Hematopoietic multipotent progenitor cell treated with erythropoietin and hydrocortisone succinate and interleukin-3 and kit ligand, for 4 days (in vitro differentiated cells): ENCODE measurements around the gene ARL4C.
"Not testable (repeated sequence)": the region's sequence is repeated elsewhere in the genome, so short reads cannot be mapped to it uniquely, and the experiment has no call there.

Experiments
- DNase-seq: peaks from one replicate; pipeline ENCODE4 v3.0.0-alpha.2; 2015

The ARL4C gene

GRCh38 chr2:234469972-234470371 is 26.9 kb downstream of the ARL4C start:
- no peak for DNase-seq

DNA sequence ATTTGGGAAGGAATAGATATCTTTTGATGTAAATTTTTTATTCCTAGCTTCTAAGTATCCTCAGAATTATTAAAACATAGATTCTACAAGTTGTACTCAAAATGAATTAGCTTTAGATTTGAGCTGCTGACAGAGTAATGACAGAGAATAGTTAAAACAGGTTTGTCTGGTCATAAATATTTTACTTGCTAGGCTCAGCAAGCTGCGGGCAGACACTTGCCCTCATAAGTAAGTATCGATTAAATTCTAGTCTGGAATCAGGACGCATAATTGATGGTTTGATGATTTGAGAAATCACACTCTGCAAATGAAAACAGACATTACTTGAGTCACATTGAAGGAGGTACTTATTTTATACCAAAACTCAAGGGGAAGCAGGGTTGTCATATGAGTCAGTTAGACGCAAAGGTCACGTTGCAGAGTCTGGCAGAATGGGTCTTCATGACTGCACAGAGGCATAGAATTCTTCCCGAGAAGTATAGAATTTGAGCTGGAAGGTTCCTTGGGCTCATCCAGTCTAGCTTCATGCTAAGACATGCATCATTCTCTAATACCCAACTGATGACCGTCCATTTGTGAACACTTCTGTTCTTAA is 27.5 kb downstream of the ARL4C start:
- DNase-seq, result no peak

GRCh38 chr2:234468503-234468902 is 28.4 kb downstream of the ARL4C start:
- DNase-seq, result no peak

- DNase-seq, result no peak
Observed at GRCh38 chr2:234467289-234467688, 29.6 kb downstream of the ARL4C start.

DNA sequence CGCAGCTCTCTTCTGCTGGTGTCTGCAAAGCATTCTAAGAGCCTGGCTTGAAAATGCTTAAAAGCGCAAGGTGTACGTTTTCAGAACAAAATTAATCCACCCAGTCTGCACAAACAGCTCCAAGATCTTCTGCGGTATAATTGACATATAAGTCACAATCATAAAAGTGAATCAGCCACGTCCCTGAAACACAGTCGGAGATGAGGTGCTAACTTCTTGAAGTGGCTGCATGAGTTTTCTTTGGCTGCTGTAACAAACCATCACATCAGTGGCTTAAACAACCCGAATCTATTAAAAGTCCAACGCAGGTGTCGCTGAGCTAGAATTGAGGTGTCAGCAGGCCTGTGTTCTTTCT is 32.6 kb downstream of the ARL4C start:
- DNase-seq, result no peak

- DNase-seq, result no peak
Observed at GRCh38 chr2:234463626-234464290, 33.1 kb downstream of the ARL4C start.

- no peak for DNase-seq
Observed at GRCh38 chr2:234462218-234462992, 34.5 kb downstream of the ARL4C start.

DNA sequence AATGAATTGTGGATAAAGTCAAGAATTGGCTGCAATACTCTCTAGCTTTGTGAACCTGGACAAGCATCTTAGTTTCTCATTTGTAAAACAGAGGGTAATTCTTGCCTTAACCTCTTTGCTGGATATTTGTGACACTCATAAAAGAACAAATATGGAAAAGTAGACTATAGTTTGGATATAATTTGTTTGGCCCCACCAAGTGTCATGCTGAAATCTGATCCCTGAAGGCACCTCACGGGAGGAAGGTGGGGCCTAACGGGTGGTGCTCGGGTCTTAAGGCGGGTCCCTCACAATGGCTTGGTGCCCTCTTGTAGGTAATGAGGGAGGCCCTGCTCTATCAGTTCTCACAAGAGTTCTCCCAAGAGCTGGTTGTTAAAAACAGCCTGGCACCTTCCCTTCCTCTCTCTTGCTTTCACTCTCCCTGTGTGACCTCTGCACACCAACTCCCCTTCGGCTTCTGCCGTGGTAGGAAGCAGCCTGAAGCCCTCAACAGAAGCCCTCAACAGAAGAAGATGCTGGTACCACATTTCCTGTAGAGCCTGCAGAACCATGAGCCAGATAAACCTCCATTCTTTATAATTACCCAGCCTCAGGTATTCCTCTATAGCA is 37.4 kb downstream of the ARL4C start:
- no peak for DNase-seq

GRCh38 chr2:234458466-234458865 is 38.4 kb downstream of the ARL4C start:
- no peak for DNase-seq

DNA sequence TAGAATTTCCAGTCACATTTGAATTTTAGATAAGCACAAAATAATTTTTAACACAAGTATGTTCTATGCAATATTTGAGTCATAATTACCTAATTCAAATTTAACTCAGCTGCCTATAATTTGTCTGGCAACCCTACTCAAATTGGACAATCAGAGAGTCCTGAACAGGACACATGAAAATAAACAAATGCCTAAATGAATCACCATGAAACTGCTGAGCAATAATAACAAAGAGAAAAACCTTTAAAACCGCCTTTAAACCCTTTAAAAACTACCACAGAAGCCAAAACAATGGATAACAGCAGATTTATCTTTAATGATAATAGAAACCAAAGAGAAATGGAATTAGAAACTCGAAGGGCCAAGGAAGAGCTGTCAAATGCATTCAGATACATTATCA is 39.5 kb downstream of the ARL4C start:
- no peak for DNase-seq

- DNase-seq, result not testable (repeated sequence)
Observed at GRCh38 chr2:234455246-234455645, 41.6 kb downstream of the ARL4C start.

- no peak for DNase-seq
Observed at GRCh38 chr2:234454433-234454832, 42.4 kb downstream of the ARL4C start.

GRCh38 chr2:234453216-234453615 is 43.7 kb downstream of the ARL4C start:
- no peak for DNase-seq

DNA sequence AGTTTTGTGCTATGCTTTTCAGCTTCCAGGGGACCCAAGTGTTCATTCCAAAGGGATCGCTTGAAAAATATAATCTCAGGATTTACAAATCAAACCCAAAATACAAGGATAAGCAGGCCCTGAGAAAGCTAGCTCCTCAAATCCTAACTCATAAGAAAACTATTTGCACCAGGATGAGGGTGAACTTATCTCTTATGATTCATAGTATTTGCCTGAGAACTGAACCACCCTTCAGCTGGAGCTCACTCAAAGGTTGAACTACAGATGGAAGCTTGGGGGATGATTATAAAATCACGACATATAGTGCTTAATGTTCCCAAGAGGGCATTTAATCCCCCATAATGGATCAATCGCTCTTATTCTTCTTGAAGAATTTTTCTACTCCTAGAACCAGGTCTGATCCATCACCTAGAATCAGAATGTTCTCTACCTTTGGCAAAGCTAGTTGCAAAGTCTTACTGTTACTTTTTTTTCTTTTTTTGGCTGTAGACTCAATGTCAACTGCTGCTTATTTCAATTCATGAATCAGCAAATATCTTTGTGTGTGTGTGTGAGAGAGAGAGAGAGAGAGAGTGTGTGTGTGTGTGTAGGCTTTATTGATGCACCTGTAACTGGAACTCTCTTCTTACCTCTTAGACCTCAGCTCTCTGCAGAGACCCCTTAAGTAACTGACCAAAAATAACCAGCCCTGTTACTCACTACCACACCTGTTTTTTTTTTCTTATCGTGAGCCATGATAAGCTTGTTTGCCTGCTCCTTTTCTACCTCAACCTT is 44.8 kb downstream of the ARL4C start:
- DNase-seq, result no peak

GRCh38 chr2:234451242-234451641 is 45.6 kb downstream of the ARL4C start:
- DNase-seq, result no peak

GRCh38 chr2:234450431-234451124 is 46.3 kb downstream of the ARL4C start:
- DNase-seq, result no peak

DNA sequence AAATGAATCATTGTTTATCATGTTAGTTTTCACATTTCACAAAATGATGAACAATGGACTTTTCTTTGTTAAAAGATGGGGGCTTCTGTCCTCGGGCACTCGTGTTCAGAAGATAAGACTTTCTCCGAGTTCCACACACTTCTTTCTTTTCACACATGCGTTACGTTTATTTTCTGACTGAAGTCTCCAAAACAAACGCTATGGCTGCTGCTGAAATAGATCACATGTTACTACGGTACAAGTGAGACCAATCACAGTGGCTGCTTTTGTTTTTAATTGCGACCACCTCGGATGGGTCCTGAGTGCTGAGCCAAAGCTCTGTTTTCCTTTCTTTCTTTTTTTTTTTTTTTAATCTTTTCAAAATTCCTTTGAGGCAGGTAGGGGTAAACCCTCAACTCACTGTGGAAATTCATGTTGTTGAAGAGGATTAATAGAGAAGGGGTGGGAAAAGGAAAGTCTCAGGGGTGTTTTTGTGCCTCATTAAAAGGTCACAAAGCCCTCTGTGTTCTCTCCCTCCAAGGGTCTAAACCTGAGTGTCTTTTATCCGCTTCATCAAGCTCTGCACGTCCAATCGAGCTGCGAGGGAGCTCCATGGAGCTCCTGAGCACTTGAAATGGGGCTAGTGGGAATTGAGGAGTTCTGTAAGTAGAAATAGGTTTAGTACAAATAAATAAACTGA is 48.2 kb downstream of the ARL4C start:
- no peak for DNase-seq

- DNase-seq, result no peak
Observed at GRCh38 chr2:234447963-234448362, 48.9 kb downstream of the ARL4C start.

DNA sequence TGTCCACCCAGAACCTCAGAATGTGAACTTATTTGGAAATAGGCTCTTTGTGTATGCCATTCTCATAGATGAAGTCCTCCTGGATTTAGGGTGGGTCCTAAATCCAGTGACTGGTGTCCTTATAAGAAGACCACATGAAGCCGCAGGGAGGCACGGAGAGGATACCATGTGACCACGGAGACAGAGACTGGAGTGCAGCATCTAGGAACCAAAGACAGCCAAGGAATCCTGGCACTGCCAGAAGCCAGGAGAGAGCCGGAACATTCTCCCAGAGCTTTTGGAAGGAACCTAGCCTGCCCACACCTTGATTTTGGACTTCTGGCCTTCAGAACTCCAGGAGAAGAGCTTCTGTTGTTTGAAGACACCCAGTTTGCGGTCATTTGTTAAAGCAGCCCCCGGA is 49.7 kb downstream of the ARL4C start:
- DNase-seq, result no peak

- DNase-seq, result peak; percentile 92
Observed at GRCh38 chr2:234446404-234447076, 50.3 kb downstream of the ARL4C start.

DNA sequence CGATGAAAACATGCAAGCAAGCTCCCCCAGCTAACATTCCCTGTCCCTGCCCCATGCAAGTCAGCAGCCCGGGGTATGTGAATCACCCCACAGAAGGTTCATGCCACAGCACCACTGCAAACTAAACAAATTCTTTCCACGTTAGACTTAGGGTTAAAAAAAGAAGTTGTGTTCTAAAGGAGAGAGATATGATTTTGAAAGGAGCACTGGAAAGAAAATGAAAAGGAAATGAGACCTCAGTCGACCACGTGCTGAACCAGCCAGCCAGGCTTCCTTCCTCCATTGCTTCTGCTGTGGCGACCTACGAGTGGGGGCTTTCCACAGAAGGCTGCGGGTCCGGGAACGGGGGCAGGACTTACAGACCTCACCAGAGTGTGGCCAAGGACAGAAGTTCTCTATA is 52.0 kb downstream of the ARL4C start:
- peak; percentile 58 for DNase-seq
